ENCODE results near the gene PTPN14.

DNA sequence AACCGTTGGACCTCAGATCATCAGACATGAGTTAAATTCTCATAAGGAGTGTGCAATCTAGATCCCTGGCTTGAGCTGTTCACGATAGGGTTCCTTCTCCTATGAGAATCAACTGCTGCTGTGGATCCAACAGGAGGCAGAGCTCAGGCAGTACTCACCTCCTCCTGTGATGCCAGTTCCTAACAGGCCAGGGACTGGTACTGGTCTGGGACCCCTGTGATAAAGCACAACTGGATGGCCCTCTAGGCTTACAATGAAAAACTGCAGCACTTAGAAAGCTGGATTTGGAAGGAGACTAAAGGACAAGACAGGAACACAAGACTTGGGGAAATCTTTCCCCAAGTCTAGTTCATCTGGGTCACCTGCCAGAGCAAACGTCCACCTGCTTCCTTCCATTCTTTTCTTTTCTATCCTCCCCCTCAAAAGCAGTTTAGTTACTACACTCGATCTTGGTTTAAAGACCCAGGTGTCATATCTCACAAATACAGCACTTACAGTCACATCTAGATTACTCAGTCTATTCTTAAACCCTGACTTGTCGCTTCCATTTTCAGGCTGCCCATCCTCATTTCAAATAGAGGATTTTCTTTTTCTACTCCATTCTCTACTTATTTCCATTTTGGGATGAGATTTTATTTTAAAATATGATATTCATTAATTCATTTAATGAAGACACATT, 59.8 kb downstream of the PTPN14 start:
- TF ChIP-seq EZH2phosphoT487 (IDR thresholded peaks at IDR 0.05; ENCODE audit: borderline replicate concordance), result no peak
- TF ChIP-seq CTCF (IDR thresholded peaks at IDR 0.05 in 2 of 3, conservative IDR thresholded peaks at IDR 0.05 in 1 of 3; ENCODE audit: borderline replicate concordance in 1 of 3, insufficient read depth in 1 of 3, low read depth in 2 of 3, low read length in 2 of 3), result no peak
- no peak for TF ChIP-seq POLR2A (IDR thresholded peaks at IDR 0.05; ENCODE audit: borderline replicate concordance, extremely low read depth, insufficient read depth, insufficient read length)
- TF ChIP-seq, protein P1, sequence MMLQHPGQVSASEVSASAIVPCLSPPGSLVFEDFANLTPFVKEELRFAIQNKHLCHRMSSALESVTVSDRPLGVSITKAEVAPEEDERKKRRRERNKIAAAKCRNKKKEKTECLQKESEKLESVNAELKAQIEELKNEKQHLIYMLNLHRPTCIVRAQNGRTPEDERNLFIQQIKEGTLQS (IDR thresholded peaks at IDR 0.05), result no peak
- no peak for TF ChIP-seq ZNF274 (IDR thresholded peaks at IDR 0.05; ENCODE audit: low read depth, low read length)
- TF ChIP-seq YY1 (IDR thresholded peaks at IDR 0.05; ENCODE audit: extremely low read depth, insufficient replicate concordance, low read depth, low read length), result no peak
- no peak for TF ChIP-seq SP1 (IDR thresholded peaks at IDR 0.05; ENCODE audit: low read depth)
- no peak for TF ChIP-seq SIN3A (IDR thresholded peaks at IDR 0.05; ENCODE audit: low read depth)
- TF ChIP-seq, protein P2, sequence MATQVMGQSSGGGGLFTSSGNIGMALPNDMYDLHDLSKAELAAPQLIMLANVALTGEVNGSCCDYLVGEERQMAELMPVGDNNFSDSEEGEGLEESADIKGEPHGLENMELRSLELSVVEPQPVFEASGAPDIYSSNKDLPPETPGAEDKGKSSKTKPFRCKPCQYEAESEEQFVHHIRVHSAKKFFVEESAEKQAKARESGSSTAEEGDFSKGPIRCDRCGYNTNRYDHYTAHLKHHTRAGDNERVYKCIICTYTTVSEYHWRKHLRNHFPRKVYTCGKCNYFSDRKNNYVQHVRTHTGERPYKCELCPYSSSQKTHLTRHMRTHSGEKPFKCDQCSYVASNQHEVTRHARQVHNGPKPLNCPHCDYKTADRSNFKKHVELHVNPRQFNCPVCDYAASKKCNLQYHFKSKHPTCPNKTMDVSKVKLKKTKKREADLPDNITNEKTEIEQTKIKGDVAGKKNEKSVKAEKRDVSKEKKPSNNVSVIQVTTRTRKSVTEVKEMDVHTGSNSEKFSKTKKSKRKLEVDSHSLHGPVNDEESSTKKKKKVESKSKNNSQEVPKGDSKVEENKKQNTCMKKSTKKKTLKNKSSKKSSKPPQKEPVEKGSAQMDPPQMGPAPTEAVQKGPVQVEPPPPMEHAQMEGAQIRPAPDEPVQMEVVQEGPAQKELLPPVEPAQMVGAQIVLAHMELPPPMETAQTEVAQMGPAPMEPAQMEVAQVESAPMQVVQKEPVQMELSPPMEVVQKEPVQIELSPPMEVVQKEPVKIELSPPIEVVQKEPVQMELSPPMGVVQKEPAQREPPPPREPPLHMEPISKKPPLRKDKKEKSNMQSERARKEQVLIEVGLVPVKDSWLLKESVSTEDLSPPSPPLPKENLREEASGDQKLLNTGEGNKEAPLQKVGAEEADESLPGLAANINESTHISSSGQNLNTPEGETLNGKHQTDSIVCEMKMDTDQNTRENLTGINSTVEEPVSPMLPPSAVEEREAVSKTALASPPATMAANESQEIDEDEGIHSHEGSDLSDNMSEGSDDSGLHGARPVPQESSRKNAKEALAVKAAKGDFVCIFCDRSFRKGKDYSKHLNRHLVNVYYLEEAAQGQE (IDR thresholded peaks at IDR 0.05; ENCODE audit: low read depth), result no peak
- no peak for TF ChIP-seq JUND (IDR thresholded peaks at IDR 0.05)
- TF ChIP-seq TCF7L2 (IDR thresholded peaks at IDR 0.05; ENCODE audit: borderline replicate concordance, extremely low read depth, insufficient read depth, insufficient read length), result no peak
- no peak for TF ChIP-seq CEBPB (IDR thresholded peaks at IDR 0.05; ENCODE audit: low read depth)
